ENCODE results near the gene EIF4E2. TPM values are rescaled to one million over a fixed set of nuclear protein-coding genes. Genes with fewer than 3 reads are reported as not detected.
"Not testable (repeated sequence)": the region's sequence is repeated elsewhere in the genome, so short reads cannot be mapped to it uniquely, and the experiment has no call there.

The EIF4E2 gene
- total RNA-seq, 1 experiment from 2014 or later = 108 TPM

DNA sequence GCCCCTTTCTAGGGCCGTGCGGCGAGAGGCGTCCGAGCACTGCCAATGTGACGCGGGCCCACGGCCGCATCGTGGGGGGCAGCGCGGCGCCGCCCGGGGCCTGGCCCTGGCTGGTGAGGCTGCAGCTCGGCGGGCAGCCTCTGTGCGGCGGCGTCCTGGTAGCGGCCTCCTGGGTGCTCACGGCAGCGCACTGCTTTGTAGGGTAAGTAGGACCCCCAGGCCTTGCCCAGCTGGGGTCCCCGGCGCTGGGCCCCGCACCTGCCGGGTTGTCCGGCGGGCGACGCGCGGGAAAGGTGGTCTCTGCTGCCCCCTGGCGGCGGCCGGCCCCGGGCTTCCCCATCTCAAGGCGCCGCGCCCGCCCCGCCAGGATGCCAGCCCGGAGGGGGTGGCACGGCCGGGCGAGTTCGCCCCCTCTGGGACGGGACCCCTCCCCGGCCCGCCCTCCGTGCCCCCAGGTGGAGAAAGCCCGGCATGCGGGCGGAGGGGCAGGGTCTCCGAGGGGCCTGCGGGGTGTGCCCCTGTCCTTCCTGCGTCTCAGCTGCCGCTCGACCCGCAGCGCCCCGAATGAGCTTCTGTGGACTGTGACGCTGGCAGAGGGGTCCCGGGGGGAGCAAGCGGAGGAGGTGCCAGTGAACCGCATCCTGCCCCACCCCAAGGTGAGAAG is 28.4 kb upstream of the EIF4E2 start:
- DNase-seq (ENCODE audit: low read depth) = no peak

DNA sequence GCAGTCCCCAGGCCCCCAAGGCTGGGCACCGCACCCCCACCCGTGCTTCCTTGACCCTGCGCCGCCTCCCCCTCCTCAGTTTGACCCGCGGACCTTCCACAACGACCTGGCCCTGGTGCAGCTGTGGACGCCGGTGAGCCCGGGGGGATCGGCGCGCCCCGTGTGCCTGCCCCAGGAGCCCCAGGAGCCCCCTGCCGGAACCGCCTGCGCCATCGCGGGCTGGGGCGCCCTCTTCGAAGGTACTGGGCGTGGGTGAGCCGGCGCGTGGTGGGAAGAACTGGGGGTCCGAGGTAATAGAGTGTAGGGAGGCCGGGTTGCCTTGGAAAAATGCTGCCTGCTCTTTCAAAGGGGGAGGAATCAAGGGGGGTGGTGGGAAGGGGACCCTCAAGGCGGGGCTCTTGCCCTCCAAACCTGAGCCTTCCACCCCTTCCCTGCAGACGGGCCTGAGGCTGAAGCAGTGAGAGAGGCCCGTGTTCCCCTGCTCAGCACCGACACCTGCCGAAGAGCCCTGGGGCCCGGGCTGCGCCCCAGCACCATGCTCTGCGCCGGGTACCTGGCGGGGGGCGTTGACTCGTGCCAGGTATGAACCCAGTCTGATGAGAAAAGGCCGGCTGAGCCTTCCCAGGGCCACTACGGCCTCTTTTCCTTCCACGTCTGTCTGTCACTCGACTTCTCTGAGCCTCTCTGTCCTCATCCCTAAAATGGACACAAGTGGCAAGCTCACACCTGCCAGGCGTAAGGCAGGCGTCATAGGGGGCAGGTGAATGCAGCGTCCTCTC is 27.7 kb upstream of the EIF4E2 start:
- no peak for DNase-seq (ENCODE audit: low read depth)

- no peak for DNase-seq (ENCODE audit: low read depth)
Measured at GRCh38 chr2:232523402-232523681, 27.1 kb upstream of the EIF4E2 start.

DNA sequence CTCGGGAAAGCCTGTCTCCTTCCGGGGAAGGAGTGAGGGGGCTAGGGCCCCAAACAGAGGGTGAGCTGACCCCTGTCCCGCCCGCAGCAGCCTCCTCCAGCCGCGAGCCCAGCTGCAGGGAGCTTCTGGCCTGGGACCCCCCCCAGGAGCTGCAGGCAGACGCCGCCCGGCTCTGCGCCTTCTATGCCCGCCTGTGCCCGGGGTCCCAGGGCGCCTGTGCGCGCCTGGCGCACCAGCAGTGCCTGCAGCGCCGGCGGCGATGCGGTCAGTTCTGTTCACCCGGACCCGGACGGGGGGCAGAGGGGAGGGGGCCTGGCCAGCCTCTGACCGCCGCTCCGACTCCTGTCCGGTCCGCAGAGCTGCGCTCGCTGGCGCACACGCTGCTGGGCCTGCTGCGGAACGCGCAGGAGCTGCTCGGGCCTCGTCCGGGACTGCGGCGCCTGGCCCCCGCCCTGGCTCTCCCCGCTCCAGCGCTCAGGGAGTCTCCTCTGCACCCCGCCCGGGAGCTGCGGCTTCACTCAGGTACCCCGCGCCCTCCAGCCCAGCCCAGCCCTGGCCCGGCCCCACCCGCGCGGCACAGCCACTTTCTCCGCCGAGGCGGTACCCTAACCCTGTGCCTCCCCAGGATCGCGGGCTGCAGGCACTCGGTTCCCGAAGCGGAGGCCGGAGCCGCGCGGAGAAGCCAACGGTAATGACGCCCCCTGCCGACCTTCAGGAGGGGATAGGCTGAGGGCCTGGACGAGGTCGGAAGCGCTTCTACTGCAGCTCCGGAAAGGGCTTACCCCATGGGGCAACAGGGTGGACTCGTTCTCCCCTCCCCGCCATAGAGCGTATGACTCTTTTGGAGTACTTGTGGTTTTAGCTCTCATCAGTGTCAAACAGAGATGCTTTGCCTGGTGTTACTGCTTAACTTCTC is 26.5 kb upstream of the EIF4E2 start:
- peak; percentile 35 for DNase-seq (ENCODE audit: low read depth)

DNA sequence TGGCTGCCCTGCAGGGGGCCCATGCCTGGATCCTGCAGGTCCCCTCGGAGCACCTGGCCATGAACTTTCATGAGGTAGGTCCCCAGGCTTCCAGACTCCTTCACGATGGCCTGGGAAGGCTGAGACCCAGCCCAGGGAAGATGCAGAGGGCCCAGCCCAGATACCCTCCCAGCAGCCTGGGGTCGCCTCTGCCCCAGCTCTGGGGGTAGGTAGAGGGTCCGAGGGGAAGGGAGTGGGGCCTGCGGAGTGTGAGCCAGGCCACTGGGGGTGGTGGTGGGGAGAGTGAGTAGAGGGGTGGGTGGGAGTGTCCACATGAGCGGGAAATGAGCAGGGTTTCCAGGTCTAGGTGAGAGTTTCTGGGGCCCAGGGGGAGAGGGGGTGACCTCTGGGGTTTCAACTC is 25.7 kb upstream of the EIF4E2 start:
- DNase-seq (ENCODE audit: low read depth) = no peak

- no peak for DNase-seq (ENCODE audit: low read depth)
Measured at GRCh38 chr2:232525199-232525598, 25.3 kb upstream of the EIF4E2 start.

DNA sequence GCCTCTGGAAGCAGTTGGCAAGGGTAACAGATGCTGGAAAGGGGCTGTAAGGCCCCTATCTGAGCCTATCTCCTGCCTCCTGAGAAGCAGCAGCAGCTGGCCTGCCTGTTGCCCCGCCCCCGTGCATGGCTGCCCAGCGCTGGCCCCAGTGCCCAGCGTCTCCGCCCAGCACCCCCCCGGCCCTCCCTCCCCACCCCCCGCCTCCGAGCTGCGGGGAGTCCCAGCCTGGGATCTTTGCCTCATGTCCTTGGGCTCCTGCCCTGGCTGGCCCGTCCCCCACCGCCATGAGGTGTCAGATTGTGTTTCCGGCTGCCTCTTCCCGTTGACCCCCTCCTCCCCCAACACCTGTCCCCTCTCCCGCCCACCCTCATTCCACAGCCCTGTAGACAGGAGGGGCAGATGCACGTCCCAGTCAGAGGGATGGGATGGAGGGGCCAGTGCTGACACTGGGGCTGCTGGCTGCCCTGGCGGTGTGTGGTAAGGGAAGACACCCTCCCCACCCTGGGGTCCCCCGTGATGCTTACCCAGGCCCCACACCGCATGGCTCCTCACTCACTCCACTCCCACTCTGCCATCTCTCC is 24.6 kb upstream of the EIF4E2 start, which contains the start of gene CHRND:
TSS of gene CHRND (plus strand) at position 370 of the 581 bp plus-strand sequence. CDS start at position 426, 56 bp downstream.
- DNase-seq (ENCODE audit: low read depth) = no peak

- no peak for DNase-seq (ENCODE audit: low read depth)
Measured at GRCh38 chr2:232526372-232526941, 24.0 kb upstream of the EIF4E2 start.

DNA sequence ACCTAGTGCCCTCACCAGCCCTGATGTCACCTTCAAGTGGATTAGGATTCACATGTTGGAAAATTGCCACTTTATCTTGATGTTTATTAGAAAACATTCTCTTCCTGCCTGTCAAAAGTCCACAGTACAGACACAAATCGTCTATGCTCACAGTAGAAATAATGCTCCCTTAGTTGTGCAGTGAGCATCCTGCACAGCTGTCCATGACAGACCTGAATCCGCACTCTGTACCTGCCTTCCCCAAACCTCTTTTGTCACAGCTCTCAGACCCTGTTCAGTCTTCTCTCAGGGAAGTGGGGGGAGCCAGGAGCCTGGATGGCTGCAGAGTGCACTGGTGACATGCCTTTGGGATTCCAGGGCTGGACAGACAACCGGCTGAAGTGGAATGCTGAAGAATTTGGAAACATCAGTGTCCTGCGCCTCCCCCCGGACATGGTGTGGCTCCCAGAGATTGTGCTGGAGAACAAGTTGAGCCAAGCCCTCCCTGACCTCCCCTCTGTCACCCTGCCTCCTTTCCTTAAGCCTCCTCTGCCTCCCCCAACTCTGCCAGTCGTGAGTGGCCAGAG is 22.5 kb upstream of the EIF4E2 start:
- no peak for DNase-seq (ENCODE audit: low read depth)

DNA sequence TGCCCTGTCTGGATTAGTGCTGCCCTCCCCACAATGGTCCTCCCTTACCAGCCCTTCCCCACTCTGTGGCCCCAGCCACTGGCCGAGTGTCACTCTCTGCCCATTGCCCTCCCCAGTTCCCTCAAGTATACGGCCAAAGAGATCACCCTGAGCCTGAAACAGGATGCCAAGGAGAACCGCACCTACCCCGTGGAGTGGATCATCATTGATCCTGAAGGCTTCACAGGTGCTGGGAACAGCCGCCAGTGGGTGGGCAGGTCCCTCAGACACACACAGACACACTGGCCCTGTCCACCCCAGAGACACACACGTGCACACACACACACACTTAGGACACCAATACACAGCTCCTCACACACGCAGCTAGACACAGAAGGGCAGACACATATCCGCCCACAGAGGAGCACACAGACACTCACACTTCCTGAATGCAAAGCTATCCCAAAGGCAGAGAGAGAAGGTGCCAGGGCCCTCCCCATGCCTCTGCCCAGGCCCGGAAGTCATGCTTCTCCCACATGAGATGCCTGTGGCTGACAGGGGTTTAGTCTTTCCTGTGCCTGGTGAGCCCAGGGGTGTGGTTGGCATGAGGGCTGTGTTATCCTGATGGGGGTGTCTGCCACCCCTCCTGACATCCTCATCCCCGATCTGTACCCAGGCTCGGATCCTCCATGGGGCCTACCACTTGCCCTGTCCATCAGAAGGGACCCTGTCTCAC is 21.6 kb upstream of the EIF4E2 start:
- DNase-seq (ENCODE audit: low read depth) = peak; percentile 58

DNA sequence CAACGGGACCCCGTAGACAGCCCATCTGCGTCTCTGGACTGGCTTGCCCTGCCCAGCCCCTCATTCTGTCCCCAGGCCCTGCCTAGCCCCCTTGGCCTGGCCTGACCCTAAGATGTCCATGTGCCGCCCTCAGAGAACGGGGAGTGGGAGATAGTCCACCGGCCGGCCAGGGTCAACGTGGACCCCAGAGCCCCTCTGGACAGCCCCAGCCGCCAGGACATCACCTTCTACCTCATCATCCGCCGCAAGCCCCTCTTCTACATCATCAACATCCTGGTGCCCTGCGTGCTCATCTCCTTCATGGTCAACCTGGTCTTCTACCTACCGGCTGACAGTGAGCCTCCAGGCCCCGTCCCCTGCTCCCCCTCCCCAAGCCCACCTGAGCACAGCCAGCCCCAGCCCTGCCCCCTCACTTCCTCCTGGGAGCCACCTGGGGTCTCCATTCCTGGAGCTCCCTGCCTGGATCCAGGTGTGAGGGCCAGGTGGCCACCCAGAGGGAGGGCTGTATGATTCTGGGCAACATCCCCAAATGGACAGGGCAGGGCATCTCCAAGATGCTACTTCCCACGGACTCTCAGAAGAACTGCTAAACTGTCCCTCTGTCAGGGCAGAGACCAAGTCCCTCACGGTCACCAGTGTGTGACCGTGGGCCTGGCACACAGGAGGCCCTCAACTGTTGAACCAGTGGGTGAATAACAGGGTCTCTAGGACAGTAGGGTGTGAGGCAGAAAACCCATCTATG is 20.5 kb upstream of the EIF4E2 start:
- no peak for DNase-seq (ENCODE audit: low read depth)

GRCh38 chr2:232530626-232531260 is 19.7 kb upstream of the EIF4E2 start:
- DNase-seq (ENCODE audit: low read depth) = no peak

DNA sequence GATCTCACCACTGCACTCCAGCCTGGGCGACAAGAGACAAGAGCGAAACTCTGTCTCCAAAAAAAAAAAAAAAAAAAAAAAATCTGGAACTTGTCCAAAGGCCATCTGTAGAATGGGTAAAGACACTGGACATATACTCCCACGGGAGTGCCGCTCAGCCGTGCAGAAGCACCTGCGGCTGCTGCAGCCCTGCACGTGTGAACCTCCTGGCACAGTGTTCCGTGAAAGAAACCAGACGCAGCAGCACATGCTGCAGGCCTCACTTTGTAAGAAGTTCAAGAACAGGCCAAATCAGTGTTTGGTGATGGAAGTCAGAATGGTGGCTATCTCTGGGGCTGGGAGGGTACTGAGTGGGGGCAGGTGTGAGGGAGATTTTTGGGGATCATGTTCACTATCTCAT is 18.1 kb upstream of the EIF4E2 start:
- no peak for DNase-seq (ENCODE audit: low read depth)

GRCh38 chr2:232532821-232533220 is 17.7 kb upstream of the EIF4E2 start:
- not testable (repeated sequence) for DNase-seq (ENCODE audit: low read depth)

DNA sequence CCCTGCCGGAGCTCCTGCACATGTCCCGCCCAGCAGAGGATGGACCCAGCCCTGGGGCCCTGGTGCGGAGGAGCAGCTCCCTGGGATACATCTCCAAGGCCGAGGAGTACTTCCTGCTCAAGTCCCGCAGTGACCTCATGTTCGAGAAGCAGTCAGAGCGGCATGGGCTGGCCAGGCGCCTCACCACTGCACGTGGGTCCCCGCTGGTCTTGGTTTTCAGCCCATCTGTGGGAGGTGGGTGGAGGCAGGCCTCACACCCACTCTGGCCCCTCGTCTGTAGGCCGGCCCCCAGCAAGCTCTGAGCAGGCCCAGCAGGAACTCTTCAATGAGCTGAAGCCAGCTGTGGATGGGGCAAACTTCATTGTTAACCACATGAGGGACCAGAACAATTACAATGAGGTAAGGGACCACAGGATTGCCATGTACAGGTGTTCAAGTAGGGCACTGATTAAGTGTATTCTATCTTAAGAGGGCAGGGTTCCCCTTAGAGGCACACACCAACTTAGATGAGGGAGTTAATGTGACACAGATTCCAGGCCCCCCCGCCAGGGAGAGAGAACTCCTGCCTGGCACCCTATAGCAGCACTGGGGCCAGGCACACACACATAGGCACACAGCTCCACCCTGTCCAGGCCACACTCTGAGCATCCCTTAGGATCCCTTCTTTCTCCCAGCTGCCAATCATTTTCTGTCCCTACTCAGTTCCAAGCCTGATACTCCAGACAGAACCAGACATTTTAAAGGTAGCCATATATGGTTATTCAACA is 16.4 kb upstream of the EIF4E2 start:
- no peak for DNase-seq (ENCODE audit: low read depth)

- no peak for DNase-seq (ENCODE audit: low read depth)
Measured at GRCh38 chr2:232534940-232535651, 15.4 kb upstream of the EIF4E2 start.

GRCh38 chr2:232535761-232536530 is 14.5 kb upstream of the EIF4E2 start:
- no peak for DNase-seq (ENCODE audit: low read depth)

Data from HT1080 (cell line).